ENCODE measurements around the gene TNS3.

The TNS3 gene

DNA sequence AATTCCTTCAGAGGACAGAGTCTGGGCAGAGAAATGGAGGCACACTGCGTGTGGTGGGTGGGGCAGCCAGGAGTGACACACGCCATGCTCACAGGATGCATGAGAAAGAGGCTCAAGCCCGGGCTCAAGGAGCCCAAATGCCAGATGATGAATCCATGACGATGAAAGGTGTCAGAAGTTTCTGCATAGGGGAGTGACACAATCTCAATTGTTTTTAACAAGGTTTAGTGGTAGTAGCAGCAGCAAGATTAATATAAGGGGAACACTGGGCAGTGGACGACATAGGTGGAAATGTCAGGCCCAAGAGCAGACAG is 126.1 kb downstream of the TNS3 start:
- TF ChIP-seq POLR2A (IDR thresholded peaks at IDR 0.05; ENCODE audit: low read length) (no peak), GATA1 (IDR thresholded peaks at IDR 0.05; ENCODE audit: low read depth, low read length) (no peak)
- DNase-seq = no peak

- no peak for DNase-seq
- TF ChIP-seq POLR2A (IDR thresholded peaks at IDR 0.05; ENCODE audit: low read length) (no peak), GATA1 (IDR thresholded peaks at IDR 0.05; ENCODE audit: low read depth, low read length) (no peak)
Measured at GRCh38 chr7:47454974-47455871, 126.7 kb downstream of the TNS3 start.

DNA sequence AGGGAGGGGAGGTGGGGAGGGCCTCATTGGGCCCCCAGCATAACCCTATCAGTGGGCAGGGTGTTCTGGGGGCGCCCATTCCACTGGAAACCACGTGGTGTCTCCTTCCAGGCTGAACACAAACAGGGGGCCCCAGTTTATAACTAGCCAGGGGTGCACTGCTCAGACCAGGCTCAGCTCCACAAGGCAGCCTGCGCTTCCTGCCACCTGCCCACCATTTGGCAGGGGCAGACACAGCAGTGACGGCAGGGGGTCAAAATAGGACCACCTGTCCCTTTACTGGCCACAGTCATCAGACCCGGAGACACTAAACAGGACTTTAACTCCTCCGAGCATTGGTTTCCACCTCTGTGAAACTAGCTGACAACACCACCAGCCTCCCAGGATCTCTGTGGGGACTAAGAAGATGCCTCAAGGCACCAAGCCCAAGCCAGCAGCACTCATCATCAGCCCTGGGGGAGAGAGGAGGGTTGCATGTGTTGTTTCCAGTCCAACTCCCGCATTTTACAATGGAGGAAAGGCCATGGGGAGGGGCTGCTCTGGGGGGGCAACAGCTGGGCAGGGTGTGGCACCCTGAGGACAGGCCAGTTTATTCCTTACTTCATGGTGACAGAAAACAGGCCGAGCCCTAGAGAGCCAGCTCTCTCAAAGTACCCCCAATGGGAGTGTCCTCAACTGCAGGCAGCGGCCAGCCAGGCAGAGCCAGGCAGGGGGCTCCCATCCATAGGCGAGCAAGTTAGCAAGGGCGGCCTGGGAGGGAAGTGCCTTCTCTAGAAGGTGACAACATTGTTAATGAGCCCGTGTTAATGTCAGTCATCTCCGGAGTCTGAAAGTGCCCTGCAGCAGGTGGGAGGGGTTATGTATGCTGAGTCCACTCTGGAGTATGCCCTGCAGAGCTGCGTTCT is 127.6 kb downstream of the TNS3 start:
- no peak for DNase-seq
- TF ChIP-seq GATA1 (IDR thresholded peaks at IDR 0.05; ENCODE audit: low read depth, low read length) (no peak), POLR2A (IDR thresholded peaks at IDR 0.05; ENCODE audit: low read length) (no peak)

GRCh38 chr7:47453093-47454061 is 128.5 kb downstream of the TNS3 start:
- peak; percentile 7 to 25 for DNase-seq
- TF ChIP-seq GATA1 (IDR thresholded peaks at IDR 0.05; ENCODE audit: low read depth, low read length) = no peak

DNA sequence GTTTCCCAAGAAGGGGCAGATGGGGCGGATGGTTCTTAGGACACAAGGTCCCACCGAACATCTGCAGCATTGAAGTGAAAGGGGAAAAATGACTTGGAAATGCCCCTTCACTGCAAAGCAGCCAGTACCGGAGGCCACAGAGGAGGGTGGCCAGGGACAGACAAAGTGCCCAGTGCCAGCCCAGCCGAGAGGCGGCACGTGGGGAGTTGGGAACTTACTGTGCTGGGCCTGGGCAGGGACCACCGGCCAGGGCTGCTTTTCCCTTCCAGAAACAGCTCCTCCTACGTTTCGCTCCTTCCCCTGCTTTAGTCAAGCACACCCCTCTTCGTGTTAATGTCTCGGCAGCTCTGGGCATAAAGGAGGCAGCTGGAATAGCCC is 129.2 kb downstream of the TNS3 start:
- no peak for TF ChIP-seq POLR2A (IDR thresholded peaks at IDR 0.05; ENCODE audit: low read length)
- no peak for TF ChIP-seq GATA1 (IDR thresholded peaks at IDR 0.05; ENCODE audit: low read depth, low read length)
- no peak for DNase-seq

- no peak for DNase-seq
- no peak for TF ChIP-seq POLR2A (IDR thresholded peaks at IDR 0.05; ENCODE audit: low read length)
- no peak for TF ChIP-seq GATA1 (IDR thresholded peaks at IDR 0.05; ENCODE audit: low read depth, low read length)
Measured at GRCh38 chr7:47452295-47452694, 129.6 kb downstream of the TNS3 start.

DNA sequence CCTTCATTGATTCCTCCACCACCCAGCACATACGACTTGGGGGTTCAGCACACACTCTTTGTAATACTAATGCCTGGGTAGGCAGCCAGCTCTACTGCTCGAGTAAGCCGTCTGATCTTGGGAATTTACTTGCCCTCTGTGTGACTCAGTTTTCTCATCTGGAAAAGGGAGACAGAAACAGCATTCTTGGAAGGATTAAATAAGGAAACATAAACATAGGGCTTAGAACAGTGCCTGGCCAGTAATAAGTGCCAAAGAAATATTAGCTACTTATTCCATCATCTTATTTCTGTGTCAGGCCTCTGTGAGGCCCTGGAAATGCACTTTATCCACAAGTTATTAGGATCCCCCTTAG is 130.1 kb downstream of the TNS3 start:
- TF ChIP-seq POLR2A (IDR thresholded peaks at IDR 0.05; ENCODE audit: low read length) = no peak
- no peak for DNase-seq

DNA sequence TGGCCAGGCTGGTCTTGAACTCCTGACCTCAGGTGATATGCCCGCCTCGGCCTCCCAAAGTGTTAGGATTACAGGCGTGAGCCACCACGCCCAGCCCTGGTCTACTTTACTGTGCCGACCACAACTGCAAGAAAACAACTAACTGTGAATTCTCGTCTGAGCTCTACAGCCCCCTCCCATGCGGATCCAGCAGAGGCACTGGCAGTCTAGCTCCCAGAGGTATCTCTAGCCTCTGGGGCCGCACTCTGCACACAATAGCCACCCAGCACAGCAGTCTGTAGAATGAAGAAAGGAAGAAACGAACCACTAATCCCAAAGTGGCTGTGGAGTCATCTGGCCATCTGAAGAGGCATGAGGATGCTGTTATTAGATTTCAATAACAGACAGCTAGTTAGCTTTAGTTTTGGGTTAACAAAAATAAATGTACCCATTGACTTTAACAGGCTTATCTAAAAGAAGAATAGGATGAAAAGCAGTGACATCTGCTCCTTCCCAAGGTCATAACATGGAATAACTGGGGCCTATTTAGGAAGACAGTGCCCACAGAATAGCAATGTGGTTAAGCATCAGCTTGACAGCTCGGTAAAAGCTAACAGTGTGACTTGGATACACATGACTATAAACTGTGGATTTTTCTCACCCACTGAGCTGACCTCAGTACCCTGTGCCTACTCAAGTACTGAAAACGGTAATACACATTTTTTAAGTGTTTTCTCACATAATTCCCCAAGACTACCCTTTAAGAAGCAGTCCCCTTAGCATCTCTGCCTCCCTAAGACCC is 131.9 kb downstream of the TNS3 start:
- DNase-seq = no peak
- TF ChIP-seq POLR2A (IDR thresholded peaks at IDR 0.05; ENCODE audit: low read length) (no peak), GATA1 (IDR thresholded peaks at IDR 0.05; ENCODE audit: low read depth, low read length) (no peak)

DNA sequence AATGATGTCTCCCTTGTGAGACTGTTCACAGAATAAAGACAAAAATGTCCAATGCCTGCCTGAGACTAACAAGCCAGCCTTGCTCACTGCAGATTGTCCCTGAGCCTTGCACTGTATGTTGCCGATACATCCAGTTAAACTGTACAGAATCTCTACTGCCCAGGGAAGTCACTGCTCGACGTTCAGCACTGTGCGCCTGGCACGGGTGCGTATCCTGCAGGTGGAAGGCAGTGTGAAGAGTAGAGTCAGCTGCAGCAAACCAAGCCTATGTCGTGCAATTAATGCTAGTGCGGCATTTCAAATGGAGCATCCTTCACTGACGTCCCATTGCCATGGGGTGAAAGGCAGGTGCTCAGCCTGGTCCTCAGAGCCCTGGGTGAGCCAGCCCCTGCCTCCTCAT is 132.9 kb downstream of the TNS3 start:
- no peak for DNase-seq
- TF ChIP-seq GATA1 (IDR thresholded peaks at IDR 0.05; ENCODE audit: low read depth, low read length) (no peak), POLR2A (IDR thresholded peaks at IDR 0.05; ENCODE audit: low read length) (no peak)

DNA sequence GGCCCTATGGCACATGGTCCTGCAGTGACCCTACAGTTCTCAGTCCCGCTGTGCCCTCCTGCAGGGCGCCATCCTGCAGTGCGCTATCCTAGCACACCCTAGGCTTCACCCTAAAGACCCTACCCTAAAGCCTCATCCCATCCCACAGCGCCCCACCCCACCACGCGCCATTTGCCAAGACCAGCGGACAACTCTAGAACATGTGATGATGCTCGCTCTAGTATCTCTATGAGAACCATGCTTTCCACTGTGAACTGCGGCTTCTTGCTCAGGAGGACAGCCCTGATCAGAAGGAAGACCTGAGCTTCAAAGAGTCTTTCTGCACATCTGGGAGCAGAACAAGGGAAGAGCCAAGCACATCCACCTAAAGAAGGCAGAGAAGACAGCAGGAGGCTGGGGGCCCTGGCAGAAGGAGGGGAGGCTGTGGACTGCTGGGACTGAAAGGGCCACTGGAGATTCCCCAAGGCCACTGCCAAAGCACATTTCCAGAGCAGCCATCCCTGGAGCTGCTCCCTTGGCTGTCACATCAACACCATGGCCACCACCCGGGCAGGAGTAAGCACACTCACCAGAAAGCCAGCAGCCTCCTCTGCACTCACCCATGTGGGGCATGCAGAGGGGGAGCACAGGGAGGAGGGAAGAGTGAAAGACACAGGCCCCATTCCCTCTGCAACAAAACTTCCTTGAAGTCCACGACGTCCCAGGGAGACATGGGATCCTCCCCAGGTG is 134.1 kb downstream of the TNS3 start:
- no peak for DNase-seq
- no peak for TF ChIP-seq GATA1 (IDR thresholded peaks at IDR 0.05; ENCODE audit: low read depth, low read length)
- no peak for TF ChIP-seq POLR2A (IDR thresholded peaks at IDR 0.05; ENCODE audit: low read length)

- no peak for DNase-seq
- TF ChIP-seq POLR2A (IDR thresholded peaks at IDR 0.05; ENCODE audit: low read length) = no peak
Measured at GRCh38 chr7:47446871-47447466, 134.9 kb downstream of the TNS3 start.

- TF ChIP-seq GATA1 (IDR thresholded peaks at IDR 0.05; ENCODE audit: low read depth, low read length) (no peak), POLR2A (IDR thresholded peaks at IDR 0.05; ENCODE audit: low read length) (no peak)
- peak in 1 of 2 experiments; percentile 25 for DNase-seq
Measured at GRCh38 chr7:47444376-47445098, 137.4 kb downstream of the TNS3 start.
